CD4-positive, alpha-beta T cell treated with Interleukin-21 for 1 hour (primary cell): ENCODE results near the gene IFITM1.
A peak's percentile ranks its signal among the peaks of the same experiment; 100 is the strongest.
"Not testable (repeated sequence)": the region's sequence is repeated elsewhere in the genome, so short reads cannot be mapped to it uniquely, and the experiment has no call there.

Experiments used
- DNase-seq: peaks from one replicate; pipeline ENCODE4 v3.0.0-alpha.2; 2020

Gene IFITM1

DNA sequence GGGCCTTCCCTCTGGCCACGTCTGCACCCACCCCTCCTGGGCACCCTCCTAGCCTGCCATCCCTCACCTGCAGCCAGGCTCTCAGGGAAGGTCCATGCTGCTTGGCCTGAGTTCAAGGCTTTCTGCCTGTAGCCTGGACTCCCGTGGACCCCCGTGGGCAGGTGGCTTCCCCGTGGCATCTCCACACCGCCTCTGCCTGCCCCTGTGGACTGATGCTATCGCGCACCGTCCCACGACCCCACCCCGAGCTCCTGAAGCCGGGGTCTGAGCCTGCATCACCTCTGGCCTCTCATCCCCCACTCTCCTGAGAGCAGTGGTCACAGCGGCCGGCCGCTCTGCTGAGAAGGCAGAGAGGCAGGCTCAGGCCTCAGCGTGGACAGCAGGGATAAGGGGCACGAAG is 19.1 kb upstream of the IFITM1 start:
- no peak for DNase-seq

DNA sequence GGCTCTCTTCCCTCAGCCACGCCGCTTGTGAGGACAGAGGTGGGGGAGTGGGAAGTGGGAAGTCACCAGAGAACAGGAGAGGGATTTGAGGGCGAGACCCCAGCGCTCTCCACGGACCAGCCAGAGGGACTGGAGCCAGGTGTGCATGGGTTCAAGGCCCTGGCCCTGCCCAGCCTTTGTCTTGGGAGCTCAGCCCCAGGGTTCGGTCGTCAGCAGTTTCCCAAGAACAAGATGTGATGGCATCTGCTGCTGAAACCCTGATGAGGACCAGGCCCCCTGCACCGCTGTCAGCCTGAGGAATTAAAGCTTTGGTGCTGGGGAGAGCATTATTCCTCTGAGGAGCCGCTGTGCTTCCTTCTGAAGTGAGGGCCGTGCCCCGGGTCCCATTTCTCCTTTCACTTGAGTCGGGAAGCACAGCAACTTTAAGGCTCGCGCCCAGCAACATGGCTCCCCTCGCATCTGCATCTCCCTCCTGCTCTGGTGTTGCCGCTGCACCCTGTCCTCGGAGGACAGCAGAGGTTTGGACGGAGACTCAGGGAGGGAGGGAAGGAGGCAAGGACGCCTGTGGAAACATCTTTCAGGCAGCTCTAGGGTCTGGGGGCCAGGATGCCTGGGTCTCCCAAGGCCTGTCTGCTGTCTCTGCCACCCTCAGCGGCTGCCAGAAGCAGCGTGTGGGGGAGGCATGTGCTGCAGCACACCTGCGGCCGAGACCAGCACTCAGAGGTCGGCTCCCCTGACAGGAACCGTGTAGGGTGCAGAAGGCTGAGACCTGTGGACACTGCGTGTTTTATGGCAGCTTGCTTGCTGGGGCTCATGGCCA is 18.3 kb upstream of the IFITM1 start:
- DNase-seq: no peak

DNA sequence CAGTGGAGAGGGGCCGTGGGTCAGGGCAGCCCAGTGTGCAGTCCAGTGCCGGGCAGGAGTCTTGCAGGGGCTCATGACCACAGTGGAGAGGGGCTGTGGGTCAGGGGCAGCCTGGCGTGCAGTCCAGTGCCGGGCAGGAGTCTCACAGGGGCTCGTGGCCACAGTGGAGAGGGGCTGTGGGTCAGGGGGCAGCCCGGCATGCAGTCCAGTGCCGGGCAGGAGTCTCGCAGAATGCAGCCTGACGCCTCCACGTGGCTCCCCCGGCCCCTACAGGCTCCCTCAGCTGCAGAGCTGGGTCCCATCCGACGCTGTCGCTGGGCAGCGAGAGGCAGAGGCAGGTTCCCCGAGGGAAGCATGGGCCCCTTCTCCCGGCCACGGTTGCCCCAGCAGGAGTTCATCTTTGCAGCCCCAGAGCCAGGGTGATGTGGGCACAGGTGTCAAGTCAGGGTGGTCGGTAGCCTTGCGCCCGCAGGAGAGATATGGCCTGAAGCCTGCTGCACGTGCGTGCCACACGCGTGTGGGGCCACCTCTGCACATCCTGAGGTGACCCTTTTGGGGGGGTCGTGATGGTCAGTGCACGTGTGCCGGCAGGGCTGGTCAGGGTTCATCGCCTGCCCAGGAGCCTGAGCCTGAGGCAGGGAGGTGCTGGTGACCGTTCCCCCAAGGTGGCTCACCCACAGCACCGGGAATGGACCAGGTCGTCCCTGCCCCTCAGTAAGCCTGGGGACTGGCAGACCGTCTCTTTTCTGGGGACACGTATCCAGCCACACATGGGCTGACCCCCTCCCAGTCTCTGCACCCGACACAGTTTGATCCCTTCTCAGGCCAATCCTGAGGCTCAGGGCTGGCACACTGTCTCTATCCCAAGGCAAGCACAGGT is 17.4 kb upstream of the IFITM1 start:
- no peak for DNase-seq

DNA sequence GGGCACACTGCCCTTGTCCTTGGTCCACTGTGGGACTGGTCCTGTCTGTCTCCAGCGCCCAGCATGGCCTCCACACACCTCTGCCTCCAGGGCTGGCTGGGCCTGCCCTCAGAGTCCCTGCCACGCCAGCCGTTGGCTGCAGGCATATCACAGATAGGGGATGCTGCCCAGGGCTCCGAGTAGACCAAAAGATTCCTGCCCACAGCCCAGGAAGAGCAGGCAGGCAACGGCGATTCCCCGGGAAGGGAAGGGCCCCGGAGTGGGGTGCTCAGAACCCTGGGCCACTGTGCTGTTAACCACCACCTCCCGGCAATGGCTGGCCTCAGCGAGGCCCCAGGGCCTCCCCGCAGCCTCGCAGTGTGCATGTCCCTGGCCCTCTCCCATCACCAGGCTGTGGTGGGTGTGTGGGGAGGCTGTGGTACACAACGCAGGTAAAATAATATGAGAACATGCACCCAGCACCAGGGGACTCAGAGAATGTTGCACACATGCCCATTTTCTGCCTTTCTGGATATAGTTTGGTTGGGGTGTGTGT is 16.7 kb upstream of the IFITM1 start:
- no peak for DNase-seq

DNA sequence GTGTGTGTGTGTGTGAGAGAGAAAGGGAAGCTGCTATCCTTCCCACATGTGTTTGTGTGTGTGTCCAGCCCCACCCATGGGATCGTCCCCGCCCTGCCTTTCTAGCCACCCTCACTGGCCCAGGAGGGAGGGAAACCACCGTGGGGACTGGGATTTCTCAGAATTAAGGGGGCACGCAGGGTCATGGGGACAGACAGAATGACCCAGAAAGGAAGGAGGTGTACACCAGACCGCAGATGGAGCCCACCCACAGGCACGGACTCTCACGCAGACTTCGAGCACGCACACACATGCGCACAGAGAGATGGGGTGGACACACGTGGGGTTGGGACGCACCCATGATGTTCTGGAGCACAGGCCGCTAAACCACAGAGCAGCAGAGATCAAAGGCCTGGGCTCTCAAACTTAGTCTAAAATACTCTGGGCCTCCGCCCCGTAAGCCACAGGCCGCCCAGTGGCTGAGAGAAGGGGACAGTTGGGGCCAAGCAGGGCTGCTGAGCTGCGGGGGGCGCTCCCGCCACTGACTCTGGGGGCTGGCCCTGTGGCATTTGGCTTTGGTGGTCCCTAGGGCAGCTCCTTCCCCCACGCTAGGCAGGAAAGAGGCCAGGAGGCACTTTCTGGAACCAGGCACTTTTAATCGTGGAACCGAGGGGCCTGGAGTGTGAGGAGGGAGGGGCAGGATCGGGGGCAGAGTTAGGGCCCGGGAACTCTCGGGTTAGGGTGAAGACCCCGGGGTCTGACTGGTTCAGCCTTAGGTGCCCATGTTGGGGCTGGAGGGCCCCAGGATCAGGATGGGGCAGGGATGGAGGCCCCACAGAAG is 16.0 kb upstream of the IFITM1 start:
- peak; percentile 61 for DNase-seq

DNA sequence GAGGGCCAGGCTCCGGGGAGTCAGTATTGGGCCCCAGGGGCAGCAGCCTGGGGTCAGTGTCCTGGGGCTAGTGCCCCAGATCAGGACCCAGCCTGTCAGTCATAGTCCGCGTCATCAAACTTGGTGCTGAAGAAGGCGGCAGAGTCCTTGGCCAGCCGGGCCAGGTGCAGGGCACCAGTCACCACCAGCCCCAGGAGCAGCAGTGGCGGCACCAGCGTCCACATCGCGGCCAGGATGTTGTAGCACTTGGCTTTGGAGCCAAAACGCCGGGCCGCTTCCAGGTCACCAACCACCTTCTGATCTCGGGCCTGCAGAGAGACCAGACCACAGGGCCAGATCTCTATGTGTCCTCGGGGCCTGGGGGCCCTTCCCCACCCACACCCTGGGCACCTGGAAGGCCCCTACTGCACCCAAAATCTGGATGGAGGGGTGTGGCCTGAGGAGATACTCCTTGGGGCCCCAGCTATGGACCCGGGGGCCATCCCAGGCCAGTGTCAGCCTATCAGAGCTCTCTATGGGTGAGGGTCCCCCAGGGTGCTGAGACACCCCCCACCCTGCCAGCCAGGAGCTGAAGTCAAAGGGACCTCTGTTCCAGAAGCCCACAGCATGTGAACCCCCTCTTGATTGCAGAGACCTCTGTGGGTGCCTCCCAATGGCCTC is 15.3 kb upstream of the IFITM1 start:
- no peak for DNase-seq

DNA sequence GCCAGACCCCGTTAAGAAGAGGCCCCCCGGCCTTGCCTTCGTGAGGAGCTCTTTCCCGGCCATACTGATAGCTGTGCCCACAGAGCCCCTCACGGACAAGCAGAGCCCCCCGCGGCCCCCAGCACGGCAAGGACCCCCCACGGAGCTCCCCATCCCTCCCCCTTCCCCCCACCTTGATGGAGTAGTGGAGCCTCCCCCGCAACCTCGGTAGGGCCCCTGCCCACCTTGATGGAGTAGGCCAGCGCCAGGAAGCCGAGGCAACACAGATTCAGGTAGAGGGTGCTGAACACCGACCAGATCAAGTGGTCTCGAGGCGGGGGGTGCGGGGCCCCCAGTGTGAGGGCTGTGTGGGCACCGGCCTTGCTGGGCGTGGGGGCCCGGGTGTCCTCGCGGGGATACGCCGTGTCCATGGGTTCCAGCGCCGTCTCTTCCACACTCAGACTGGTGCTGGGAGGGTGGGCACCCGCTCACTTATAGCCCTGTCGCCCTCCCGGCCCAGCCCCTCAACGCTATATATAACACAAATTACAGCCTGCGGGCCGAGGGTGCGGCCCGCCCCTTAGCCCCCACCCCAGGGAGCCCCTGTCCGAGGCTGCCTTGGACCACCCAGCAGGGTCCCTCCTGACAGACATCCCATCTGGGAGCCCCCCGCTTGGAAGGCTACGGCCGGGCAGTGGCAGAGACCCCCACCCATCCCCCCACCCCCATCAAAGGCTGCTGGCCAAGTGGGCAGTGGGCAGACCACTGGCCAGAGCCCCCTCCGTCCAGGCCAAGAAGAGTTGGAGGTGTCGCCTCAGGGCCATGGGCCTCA is 14.6 kb upstream of the IFITM1 start, which contains the start of gene IFITM5:
Gene IFITM5, minus strand, starts transcription at position 446 of the 811 bp plus-strand sequence. Its CDS starts 36 bp downstream, at position 410.
- no peak for DNase-seq

DNA sequence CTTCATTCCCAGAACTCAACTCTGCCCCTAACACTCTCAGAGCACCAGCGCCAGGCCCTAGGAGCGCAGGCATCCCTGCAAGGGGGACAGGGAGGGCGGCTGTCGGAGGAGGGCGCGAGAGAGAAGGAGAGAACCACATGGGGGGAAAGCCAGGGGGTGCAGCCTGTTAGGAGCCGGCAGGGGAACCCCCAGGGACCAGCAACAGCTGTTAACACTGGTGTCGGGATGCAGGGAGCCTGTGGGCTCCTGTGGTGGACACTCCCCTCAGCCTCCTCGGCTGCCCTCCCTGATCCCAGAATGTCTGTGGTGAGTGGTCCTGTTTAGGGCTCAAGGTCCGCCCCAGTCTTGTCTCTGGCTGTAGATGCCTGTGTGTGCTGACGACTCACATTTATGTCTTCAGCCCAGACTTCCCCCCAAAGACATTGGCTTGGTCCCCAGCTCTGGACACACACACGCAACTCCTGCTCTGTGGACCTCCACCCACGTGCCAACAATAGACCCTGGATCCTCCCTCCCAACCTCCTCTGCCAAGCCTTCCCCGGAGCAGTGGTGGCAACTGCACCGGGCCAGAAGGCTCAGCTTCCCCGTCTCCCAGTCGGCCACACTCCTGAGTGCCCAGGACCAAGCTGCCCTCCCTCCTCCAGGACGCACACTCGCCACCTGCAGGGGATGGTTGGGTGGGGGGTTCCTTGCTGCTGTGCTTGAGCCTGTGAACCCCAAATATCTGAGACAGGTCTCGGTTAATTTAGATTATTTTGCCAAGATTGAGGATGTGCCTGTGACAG is 13.7 kb upstream of the IFITM1 start:
- DNase-seq: no peak

DNA sequence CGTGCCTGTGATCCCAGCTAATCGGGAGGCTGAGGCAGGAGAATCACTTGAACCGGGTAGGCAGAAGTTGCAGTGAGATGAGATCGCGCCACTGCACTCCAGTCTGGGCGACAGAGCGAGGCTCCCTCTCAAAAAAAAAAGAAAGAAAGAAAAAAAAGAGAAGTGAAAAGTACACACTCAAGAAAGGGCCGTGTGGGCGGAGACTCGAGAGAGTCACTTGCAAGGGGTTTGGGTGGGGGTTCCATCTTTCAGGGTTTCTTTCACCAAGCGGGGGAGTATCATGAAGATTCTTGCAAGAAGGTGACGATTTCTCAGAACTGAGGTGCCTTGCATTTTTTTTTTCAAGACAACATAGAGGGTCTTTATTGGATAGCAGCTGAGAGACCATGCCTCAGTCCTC is 10.5 kb upstream of the IFITM1 start:
- DNase-seq: no peak

DNA sequence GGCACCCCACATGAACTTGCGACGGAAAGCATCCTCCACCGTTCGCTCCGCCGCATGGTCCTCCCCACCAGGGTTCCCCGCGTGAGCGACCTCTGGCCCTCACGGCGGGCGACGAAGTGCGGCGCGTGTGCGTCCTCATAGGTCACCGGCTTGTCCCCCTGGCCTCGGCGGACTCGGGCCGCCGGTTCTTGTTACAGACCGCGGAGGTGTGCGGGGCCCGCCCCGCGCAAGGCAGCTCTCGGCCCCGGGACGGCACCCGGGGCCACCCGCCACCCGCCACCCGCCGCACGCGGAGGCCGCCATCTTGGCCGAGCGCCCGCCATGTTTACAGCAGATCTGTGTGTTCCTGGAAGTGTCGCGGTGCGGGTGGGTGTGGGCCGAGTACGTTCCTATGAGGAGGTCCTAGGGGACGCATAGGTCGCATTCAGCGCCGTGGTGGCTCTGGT is 9.8 kb upstream of the IFITM1 start:
- no peak for DNase-seq

DNA sequence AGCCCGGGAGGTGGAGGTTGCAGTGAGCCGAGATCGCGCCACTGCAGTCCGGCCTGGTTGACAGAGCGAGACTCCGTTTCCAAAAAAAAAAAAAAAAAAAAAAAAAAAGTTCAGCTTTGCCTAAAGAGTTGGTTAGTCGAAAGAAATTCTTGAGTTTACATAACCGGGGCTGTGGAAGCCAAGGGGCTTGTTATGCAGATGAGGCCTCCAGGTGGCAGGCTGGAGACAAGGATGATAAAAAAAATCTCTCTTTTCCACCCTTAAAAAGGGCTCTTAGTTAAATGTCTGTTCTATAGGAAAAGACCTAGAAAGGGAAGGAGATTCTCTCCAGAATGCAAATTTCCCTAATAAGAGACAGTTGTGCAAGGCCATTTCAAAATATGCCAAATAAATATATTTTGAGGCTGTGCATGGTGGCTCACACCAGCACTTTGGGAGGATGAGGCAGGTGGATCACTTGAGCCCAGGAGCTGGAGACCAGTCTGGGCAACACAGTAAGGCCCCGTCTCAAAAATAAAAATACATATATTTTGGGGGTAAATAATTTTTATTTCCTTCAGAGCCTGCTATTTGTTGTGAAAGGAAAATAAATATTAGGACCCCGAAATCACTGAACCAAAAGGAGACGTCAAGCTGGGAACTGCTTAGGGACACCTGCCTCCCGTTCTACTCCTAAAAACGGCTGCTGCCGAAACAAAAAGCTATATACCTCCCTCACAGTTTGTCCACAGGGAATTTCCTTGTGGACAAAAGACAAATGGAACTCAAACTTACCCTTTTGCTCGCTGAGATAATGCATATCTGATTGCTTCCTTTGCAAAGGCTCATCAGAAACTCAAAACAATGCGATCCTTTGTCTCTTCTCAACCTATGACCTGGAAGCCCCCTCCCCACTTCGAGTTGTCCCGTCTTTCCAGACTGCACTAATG is 8.7 kb upstream of the IFITM1 start:
- peak; percentile 81 for DNase-seq

DNA sequence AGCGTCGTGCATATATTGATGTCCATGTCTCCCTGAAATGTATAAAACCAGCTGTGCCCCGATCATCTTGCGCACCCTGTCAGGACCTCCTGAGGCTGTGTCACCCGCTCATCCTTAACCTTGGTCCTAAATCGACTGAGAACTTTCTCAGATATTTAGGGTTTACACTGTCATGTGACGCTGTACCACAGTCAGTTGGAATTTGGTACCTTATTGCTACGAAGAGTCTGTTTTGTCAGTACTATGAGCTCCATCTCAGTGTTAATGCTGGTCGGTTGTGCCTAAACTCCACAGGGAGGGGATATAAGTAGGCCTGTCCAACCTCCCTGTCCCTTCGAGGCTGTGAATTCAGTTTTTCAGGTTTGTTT is 8.0 kb upstream of the IFITM1 start:
- DNase-seq: no peak

DNA sequence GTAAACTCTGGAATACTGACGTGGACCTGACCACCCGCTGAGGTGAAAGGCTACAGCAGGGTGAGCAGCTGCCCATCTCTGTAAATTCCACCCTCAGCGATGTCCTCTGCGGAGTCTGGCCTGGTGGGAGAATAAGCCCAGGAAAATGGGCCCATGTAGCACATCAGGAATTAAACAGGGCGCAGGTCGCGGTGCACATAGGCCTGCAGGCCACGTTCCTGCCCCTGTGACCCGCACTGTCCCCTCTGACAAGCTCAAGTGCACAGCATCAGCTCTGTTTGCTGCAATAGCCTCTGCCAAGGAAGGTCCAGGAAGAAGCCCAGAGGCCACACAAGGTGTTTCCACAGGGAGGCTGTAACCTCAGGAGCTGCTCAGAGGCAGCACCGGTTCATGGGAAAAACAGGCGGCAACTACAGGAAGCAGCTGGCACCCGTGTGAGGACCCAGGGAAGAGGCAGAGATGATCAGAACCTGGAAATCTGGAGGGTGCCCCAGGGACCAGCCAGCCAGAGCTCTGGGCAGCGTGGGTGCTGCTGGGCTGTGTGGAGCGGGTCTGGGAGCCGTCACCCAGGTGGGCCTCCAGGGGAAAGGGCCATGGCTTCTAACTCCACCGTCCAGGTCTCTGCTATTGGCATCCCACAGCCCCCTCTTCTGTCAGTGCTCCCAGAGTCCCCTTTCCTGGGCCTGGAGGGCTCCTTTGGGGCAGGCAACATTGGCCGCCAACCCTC is 7.0 kb upstream of the IFITM1 start:
- no peak for DNase-seq

DNA sequence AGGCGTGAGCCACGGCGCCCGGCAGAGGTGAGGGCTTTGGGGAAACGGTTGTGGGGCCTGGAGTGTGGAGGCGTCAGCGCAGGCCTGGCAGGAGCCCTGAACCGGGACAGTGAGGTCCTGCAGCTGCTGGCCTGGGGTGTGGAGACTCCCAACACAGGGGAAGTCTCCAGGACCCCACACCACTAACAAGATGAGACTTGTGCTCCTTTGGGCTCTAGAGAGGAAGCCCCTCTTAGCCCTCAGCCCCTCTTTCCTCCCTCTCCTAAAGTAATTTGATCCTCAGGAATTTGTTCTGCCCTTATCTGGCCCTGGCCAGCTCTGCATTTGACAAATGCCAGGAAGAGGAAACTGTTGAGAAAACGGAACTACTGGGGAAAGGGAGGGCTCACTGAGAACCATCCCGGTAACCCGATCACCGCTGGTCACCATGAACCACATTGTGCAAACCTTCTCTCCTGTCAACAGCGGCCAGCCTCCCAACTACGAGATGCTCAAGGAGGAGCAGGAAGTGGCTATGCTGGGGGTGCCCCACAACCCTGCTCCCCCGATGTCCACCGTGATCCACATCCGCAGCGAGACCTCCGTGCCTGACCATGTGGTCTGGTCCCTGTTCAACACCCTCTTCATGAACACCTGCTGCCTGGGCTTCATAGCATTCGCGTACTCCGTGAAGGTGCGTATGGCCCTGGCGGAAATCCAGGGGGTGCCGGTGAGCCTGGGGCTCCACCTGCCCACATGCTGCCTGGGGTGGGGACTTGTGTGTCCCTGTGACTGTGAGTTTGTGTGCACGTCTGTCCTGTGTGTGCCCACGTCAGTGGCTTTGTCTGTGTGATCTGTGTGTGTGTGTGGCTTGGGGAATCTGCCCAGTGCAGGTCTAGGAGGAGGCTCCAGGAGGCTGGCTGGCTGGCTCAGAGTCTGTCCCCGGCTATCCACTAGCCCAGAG is 5.8 kb upstream of the IFITM1 start, which contains the start of gene IFITM2:
Gene IFITM2, plus strand, starts transcription at position 51 of the 943 bp plus-strand sequence. Its CDS starts 377 bp downstream, at position 428.
- peak; percentile 70 for DNase-seq

DNA sequence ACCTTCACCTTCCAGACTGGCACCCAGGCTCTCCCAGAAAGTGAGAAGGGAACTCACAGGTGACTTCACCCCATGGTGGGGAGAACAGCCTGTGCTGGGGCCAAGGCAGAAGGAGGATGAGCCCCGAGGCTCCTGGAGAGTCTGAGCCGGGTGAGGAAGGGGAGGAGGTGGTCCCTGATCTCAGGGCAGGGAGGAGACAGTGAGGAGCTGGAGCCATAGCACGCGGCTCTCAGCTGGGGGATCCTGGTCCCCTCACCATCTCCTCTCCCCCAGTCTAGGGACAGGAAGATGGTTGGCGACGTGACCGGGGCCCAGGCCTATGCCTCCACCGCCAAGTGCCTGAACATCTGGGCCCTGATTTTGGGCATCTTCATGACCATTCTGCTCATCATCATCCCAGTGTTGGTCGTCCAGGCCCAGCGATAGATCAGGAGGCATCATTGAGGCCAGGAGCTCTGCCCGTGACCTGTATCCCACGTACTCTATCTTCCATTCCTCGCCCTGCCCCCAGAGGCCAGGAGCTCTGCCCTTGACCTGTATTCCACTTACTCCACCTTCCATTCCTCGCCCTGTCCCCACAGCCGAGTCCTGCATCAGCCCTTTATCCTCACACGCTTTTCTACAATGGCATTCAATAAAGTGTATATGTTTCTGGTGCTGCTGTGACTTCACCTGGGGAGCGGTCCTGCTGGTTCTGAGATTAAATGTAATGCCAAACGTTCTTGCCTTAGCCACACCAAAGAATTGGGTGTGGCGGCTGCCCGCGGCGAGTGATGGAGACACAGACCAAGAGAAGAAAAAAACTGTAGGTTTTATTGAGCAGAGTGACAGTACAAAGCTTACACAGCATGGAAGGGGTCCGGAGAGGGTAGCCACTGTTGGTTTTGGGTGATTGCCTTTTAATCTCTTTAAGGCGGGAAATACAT is 4.8 kb upstream of the IFITM1 start:
- DNase-seq: peak; percentile 56

DNA sequence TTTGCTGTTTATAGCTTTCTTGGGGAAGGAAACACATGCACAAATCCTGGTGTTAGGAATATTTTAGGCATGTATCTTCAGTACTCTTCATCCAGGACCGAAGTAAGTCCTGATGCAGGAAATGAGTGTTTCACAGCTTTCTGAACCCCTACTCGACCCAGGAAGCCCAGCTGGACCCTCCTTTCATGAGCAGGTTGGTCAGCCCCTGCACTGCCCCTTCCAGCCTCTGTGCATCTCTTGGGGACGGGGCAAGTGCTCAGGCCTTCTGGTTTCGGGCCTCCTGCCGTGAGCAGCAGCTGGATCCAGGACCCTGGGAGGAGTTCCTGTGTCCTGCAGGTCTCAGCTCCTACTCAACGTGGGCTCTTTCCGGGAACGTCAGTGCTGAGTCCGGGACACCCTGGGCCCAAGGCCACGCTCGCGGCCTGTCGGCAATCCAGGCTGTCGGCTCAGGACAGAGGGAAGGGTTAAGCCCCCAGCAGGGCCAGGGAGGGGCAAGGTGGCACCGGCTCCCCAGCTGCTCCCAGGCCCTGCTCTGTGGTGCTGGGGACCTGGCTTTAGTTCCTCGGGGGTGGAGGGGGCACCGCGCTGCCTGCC is 3.8 kb upstream of the IFITM1 start:
- DNase-seq: not testable (repeated sequence)
